Right atrium auricular region (tissue), 2 donors: ENCODE results near the gene PRR33. TPM values are rescaled to one million over a fixed set of nuclear protein-coding genes. Genes with fewer than 3 reads are reported as not detected.

Experiments used
- DNase-seq: peaks from one replicate; pipeline ENCODE4 v3.0.0-alpha.2; 2019; ENCODE audit warnings: low spot score
- H3K27ac ChIP-seq, 2 donors: fragments of 200-600 bp; sonication (generic); 1 replicate in 1 of 2; 2 replicates in 1 of 2; pipeline ENCODE4 v1.5.1; 2016 to 2019
- H3K27me3 ChIP-seq, 2 donors: fragments of 200-600 bp; sonication (generic); one replicate each; pipeline versions ENCODE4 v1.5.1 to v1.6.0; 2017 to 2019
- H3K36me3 ChIP-seq: fragments of 200-600 bp; sonication (generic); one replicate; pipeline ENCODE4 v1.5.1; 2016
- H3K4me1 ChIP-seq, 2 donors: fragments of 200-600 bp; sonication (generic); one replicate each; pipeline versions ENCODE4 v1.5.1 to v1.6.0; 2017 to 2019
- H3K4me3 ChIP-seq, 2 donors: fragments of 200-600 bp; sonication (generic); 1 replicate in 1 of 2; 2 replicates in 1 of 2; pipeline ENCODE4 v1.5.1; 2017 to 2019; ENCODE audit warnings: mild to moderate bottlenecking in 1 of 2, moderate library complexity in 1 of 2
- H3K9me3 ChIP-seq, 2 donors: fragments of 200-600 bp; sonication (generic); one replicate each; pipeline ENCODE4 v1.5.1; 2019
- microRNA-seq, 2 donors: library from miRNA; unstranded; fragments of <30 nt; microRNA quantifications; one replicate each; pipeline ENCODE4, GENCODE V29; 2016 to 2017; ENCODE audit warnings: borderline number of aligned reads in 2 of 2, borderline replicate concordance in 1 of 2
- total RNA-seq, 2 donors: library from RNA; depleted of rRNA; stranded (reverse); fragments of >200 nt; gene quantifications; one replicate each; pipeline ENCODE4 v1.1.0, GENCODE V29; 2016
- TF ChIP-seq, protein P1 (sequence below), 2 donors: fragments of 200-600 bp; sonication (generic); IDR thresholded peaks; one replicate each; pipeline ENCODE4 v1.5.1; 2019; ENCODE audit warnings: antibody characterized with exemption in 2 of 2

The PRR33 gene
- total RNA-seq, 2 donors from 2014 or later = 0.33 TPM; not detected in 1

DNA sequence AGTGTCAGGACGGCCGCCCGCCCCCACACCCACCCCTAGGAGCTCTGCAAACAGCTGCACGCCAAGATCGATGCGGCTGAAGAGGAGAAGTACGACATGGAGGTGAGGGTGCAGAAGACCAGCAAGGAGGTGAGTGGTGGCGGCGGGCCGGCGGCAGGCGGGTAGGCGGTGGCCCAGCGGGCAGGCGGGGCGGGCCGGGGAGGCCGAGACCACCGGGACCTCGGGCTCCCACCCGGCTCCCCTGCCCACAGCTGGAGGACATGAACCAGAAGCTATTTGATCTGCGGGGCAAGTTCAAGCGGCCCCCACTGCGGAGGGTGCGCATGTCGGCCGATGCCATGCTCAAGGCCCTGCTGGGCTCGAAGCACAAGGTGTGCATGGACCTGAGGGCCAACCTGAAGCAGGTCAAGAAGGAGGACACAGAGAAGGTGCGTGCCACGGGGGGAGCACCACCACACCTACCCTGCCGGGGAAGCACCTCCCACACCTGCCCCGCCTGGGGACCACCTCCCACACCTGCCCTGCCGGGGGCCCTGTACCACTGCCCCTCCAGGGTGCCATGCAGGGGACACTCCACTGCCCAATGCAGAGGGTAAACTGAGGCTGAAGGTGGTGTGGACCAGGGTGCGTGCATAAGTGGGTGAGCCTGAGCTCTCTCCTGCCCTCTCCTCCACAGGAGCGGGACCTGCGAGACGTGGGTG is 50.8 kb downstream of the PRR33 start:
- Histone ChIP-seq H3K27ac (no peak overlapping the region), H3K9me3 (no peaks in the 10 kb centered on the region), H3K4me3 (no peak overlapping the region), H3K36me3 (no peaks in the 10 kb centered on the region), H3K4me1 (peaks cover 0 to 35% of the 10 kb centered on the region in 2 donors), H3K27me3 (no peaks in the 10 kb centered on the region)
- no peak for DNase-seq
- TF ChIP-seq, protein P1, sequence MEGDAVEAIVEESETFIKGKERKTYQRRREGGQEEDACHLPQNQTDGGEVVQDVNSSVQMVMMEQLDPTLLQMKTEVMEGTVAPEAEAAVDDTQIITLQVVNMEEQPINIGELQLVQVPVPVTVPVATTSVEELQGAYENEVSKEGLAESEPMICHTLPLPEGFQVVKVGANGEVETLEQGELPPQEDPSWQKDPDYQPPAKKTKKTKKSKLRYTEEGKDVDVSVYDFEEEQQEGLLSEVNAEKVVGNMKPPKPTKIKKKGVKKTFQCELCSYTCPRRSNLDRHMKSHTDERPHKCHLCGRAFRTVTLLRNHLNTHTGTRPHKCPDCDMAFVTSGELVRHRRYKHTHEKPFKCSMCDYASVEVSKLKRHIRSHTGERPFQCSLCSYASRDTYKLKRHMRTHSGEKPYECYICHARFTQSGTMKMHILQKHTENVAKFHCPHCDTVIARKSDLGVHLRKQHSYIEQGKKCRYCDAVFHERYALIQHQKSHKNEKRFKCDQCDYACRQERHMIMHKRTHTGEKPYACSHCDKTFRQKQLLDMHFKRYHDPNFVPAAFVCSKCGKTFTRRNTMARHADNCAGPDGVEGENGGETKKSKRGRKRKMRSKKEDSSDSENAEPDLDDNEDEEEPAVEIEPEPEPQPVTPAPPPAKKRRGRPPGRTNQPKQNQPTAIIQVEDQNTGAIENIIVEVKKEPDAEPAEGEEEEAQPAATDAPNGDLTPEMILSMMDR (IDR thresholded peaks at IDR 0.05) = no peak

DNA sequence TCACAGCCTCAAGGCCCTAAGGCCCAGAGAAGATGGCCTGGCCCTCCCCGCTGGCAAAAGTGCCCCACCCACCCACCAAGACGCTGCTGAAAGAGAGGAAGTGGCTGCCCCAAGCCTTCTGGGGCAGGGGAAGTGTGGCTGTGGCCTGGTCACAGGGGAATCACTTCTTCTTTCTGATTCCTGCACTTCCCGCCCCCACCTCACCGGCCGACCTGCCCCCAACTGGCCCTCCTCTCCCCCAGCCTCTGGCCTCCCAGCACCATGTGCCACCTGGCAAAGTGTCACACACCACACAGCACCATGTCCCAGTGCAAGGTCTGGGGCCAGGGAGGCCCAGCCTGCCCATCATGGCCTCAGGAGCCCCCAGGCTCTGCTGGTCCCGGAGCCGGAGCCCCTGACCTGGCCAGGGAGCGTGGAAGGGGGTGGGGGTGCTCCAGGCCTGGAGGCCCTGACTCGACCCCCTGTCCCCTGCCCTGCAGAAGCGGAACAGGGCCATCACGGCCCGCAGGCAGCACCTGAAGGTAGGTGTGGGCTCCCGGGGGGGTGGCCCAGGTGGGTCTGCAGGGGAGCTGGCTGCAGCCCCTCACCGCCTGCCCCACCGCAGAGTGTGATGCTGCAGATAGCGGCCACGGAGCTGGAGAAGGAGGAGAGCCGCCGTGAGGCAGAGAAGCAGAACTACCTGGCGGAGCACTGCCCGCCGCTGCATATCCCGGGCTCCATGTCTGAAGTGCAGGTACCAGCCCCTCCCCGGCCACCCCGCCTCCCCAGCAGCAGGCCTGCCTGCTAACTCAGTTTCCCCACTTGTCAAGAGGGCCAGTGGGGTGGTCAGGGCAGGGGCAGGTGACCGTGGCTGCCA is 51.5 kb downstream of the PRR33 start:
- H3K4me3 ChIP-seq = no peak overlapping the region
- H3K27ac ChIP-seq = peak overlapping the region in 1 of 2 donors; percentile 29
- no peaks in the 10 kb centered on the region for H3K9me3 ChIP-seq
- TF ChIP-seq, protein P1 (IDR thresholded peaks at IDR 0.05) = no peak
- no peaks in the 10 kb centered on the region for H3K27me3 ChIP-seq
- peaks cover 0 to 31% of the 10 kb centered on the region in 2 donors for H3K4me1 ChIP-seq
- H3K36me3 ChIP-seq = no peaks in the 10 kb centered on the region
- no peak for DNase-seq

DNA sequence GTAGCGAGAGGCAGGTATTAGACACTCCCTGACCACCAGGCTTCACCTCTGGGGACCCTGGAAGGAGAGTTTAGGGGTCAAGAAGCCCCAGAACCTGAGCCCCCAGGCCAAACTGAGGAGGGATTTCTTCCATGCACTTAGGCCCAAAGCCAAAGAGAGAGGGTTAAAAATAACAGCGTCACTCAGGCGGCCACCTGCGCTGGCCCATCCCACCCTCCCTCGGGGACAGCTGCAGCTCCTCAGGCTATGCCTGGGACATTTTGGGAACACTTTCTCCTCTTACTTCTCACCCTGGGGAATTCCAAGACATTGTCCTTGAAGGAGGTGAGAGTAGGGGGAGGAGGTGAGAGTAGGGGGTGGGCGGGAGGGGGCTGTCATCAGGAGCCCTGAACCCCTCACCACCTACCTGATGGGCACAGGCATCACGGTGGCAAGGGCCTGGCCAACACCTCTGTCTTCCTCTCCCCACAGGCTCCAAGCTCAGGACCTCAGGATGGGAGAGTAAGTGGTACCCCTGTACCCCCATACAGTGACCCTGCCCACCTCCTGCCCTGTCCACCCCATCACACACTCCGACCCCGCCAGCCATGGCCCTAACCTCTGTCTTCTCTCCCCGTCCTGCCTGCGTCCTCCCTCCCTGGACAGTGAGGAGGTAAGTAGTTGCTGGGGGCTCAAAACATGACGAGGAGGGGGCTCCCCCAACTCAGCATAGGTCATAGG is 52.3 kb downstream of the PRR33 start:
- H3K27me3 ChIP-seq = no peaks in the 10 kb centered on the region
- H3K4me1 ChIP-seq = peaks cover 0 to 25% of the 10 kb centered on the region in 2 donors
- TF ChIP-seq, protein P1 (IDR thresholded peaks at IDR 0.05) = no peak
- no peaks in the 10 kb centered on the region for H3K9me3 ChIP-seq
- no peak overlapping the region for H3K4me3 ChIP-seq
- no peak overlapping the region for H3K27ac ChIP-seq
- H3K36me3 ChIP-seq = no peaks in the 10 kb centered on the region
- no peak for DNase-seq

DNA sequence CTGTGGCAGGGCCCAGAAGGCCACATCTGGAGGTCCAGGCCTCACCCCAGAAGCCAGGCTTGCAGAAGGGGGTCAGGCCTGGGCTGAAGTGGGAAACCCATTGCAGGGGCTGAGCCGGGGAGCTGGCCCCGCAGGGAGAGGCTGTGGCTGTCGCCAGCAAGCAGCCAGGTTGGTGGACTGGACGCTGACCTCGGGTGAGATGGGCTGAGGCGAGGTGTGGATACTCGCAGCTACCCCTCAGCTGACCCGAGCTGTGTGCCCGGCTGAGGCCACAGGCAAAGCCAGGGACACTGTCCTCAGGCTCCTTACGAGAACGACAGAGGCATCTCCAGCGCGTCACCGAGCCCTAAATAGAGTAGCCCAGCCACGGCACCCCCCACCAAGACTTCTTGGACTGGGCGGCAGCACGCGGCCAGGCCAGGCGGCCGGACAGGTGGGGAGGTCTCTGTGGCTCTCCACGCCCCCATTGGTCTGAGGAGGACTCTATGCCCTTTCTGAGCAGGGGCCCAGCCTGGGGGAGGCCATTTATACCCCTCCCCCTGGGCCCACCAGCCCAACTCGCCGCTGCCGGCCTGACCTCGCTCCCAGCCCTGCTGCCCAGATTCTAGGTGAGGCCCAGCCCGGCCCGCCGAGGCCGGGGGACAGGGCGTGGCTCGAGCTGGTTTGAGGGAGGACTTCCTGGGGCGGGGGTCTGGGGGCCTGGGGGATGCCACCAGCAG is 53.1 kb downstream of the PRR33 start, which contains the start of gene TNNI2:
TNNI2 (plus strand) TSS at position 556 of the 719 bp plus-strand sequence. CDS start 716 bp downstream, outside the sequence.
- H3K4me3 ChIP-seq = no peak within 1 kb of the TSS
- peaks cover 0 to 19% of the 10 kb centered on the region in 2 donors for H3K4me1 ChIP-seq
- no peak for DNase-seq
- no peaks in the 10 kb centered on the region for H3K27me3 ChIP-seq
- no peaks in the 10 kb centered on the region for H3K36me3 ChIP-seq
- H3K27ac ChIP-seq = peak within 1 kb of the TSS in 1 of 2 donors; percentile 20
- no peaks in the 10 kb centered on the region for H3K9me3 ChIP-seq
- TF ChIP-seq, protein P1 (IDR thresholded peaks at IDR 0.05) = no peak

Small RNA genes lying within 50 kb of the gene (microRNA-seq; reads per million reads assigned to microRNA genes)
- 0 reads per million in 2 donors for gene MIR4298
- 0 reads per million in 2 donors for gene MIR7847

Other genes starting within 250 kb of the PRR33 start
- gene KRTAP5-6, start 194.7 kb downstream of the PRR33 start, total RNA-seq = not detected
- under 1 TPM; 0.37 to 0.47 TPM for gene IFITM10, start 141.3 kb downstream of the PRR33 start, total RNA-seq
- gene CTSD, start 128.0 kb downstream of the PRR33 start, total RNA-seq = 1,000 to 10,000 TPM in 1 of 2 donors, 100 to 1,000 TPM in 1; 782 to 1,042 TPM
- not detected for gene SYT8, start 56.9 kb downstream of the PRR33 start, total RNA-seq
- gene TNNI2, start 52.9 kb downstream of the PRR33 start, total RNA-seq = not detected
- gene LSP1, start 38.8 kb downstream of the PRR33 start, total RNA-seq = 10 to 100 TPM in 1 of 2 donors, 1 to 10 TPM in 1; 7.9 to 12.1 TPM
- gene TNNT3, start 27.8 kb upstream of the PRR33 start, total RNA-seq = 10 to 100 TPM; 12.8 to 16.4 TPM
- gene MRPL23, start 55.4 kb upstream of the PRR33 start, total RNA-seq = 100 to 1,000 TPM; 128 to 210 TPM
- 100 to 1,000 TPM; 449 to 551 TPM for gene H19, start 105.9 kb upstream of the PRR33 start, total RNA-seq
- gene IGF2, start 247.5 kb upstream of the PRR33 start, total RNA-seq = 10 to 100 TPM; 43.2 to 61.9 TPM